DND-41 (cell line): ENCODE results near the gene LYRM4.

ENCODE experiments used
- CTCF ChIP-seq: IDR thresholded peaks from 2 replicates; pipeline ENCODE4 v1.5.1; 2012; ENCODE audit warnings: borderline replicate concordance, low read length, moderate library complexity, mild to moderate bottlenecking; ENCODE audit not compliant: poor library complexity, severe bottlenecking; ENCODE audit errors: extremely low read depth
- EZH2 ChIP-seq: IDR thresholded peaks from 3 replicates; pipeline ENCODE4 v1.6.1; 2012; ENCODE audit warnings: borderline replicate concordance, low read depth, mild to moderate bottlenecking, moderate library complexity, low read length, inconsistent platforms; ENCODE audit not compliant: severe bottlenecking

GRCh38 chr6:5211492-5211891 lies 49.3 kb downstream of the LYRM4 start:
- TF ChIP-seq CTCF (no peak), EZH2 (no peak)
